AG09309 (cell line): ENCODE measurements around the gene BRD9.
"Not testable (repeated sequence)": the region's sequence is repeated elsewhere in the genome, so short reads cannot be mapped to it uniquely, and the experiment has no call there.

Source experiments
- DNase-seq: peaks from one replicate; pipeline ENCODE4 v3.0.0-alpha.2; 2010; ENCODE audit warnings: low read depth
- H3K4me3 ChIP-seq: 2 replicates; pipeline ENCODE4 v1.5.1; 2011; ENCODE audit warnings: mild to moderate bottlenecking, low read depth, low read length, moderate library complexity; ENCODE audit not compliant: control insufficient read depth
- CTCF ChIP-seq: IDR thresholded peaks from 2 replicates; pipeline ENCODE4 v1.5.1; 2011; ENCODE audit warnings: mild to moderate bottlenecking, low read depth, low read length, inconsistent platforms; ENCODE audit not compliant: insufficient read depth, control insufficient read depth; ENCODE audit errors: missing control alignments

Gene BRD9

GRCh38 chr5:929596-929995 is 37.0 kb upstream of the BRD9 start:
- H3K4me3 ChIP-seq = no peak overlapping the region
- TF ChIP-seq CTCF = no peak
- DNase-seq = no peak

- DNase-seq, H3K4me3 ChIP-seq: not testable (repeated sequence)
Measured at GRCh38 chr5:929182-929581, 36.6 kb upstream of the BRD9 start.

GRCh38 chr5:927172-928015 is 34.8 kb upstream of the BRD9 start:
- no peak overlapping the region for H3K4me3 ChIP-seq
- no peak for TF ChIP-seq CTCF
- no peak for DNase-seq

GRCh38 chr5:926417-927171 is 34.0 kb upstream of the BRD9 start:
- no peak for DNase-seq
- TF ChIP-seq CTCF = peak; percentile 19
- H3K4me3 ChIP-seq = peak overlapping the region; percentile 7

GRCh38 chr5:923281-923873 is 30.8 kb upstream of the BRD9 start:
- peak; percentile 94 for TF ChIP-seq CTCF
- H3K4me3 ChIP-seq = no peak overlapping the region
- DNase-seq = no peak

- DNase-seq = no peak
- H3K4me3 ChIP-seq = no peak overlapping the region
- TF ChIP-seq CTCF = no peak
Measured at GRCh38 chr5:922436-923280, 30.1 kb upstream of the BRD9 start.
